Fibroblast of lung (primary cell): ENCODE results near the gene PKN1. TPM values are rescaled to one million over a fixed set of nuclear protein-coding genes. Genes with fewer than 3 reads are reported as not detected.

Experiments used
- DNase-seq, 2 donors: peaks; one replicate each; pipeline versions ENCODE4 v3.0.0 to v3.0.0-alpha.2; 2010; ENCODE audit warnings: low read depth in 2 of 2
- H2AFZ ChIP-seq: 2 replicates; pipeline ENCODE4 v1.5.1; 2012; ENCODE audit warnings: low read length, control low read depth, inconsistent platforms
- H3K27ac ChIP-seq: 2 replicates; pipeline ENCODE4 v1.5.1; 2011; ENCODE audit warnings: low read length, control low read depth; ENCODE audit not compliant: insufficient read depth
- H3K27me3 ChIP-seq: 2 replicates; pipeline ENCODE4 v1.5.1; 2011; ENCODE audit warnings: mild to moderate bottlenecking, low read length; ENCODE audit not compliant: control insufficient read depth, insufficient read depth
- H3K36me3 ChIP-seq: 2 replicates; pipeline ENCODE4 v1.5.1; 2011; ENCODE audit warnings: low read length; ENCODE audit not compliant: control insufficient read depth, insufficient read depth
- H3K4me1 ChIP-seq: 2 replicates; pipeline ENCODE4 v1.5.1; 2011; ENCODE audit warnings: low read length; ENCODE audit not compliant: control insufficient read depth, insufficient read depth; ENCODE audit errors: extremely low read depth
- H3K4me2 ChIP-seq: 2 replicates; pipeline ENCODE4 v1.5.1; 2011; ENCODE audit warnings: low read length, control low read depth; ENCODE audit not compliant: insufficient read depth; ENCODE audit errors: extremely low read depth
- H3K4me3 ChIP-seq, 4 experiments: fragments of 200-600 bp in 1 of 4; sonication (generic) in 1 of 4; replicated peaks in 1 of 4; 2 replicates each; pipeline ENCODE4 v1.5.1; 2011 to 2016; ENCODE audit warnings: low read length in 4 of 4, low read depth in 3 of 4, mild to moderate bottlenecking in 3 of 4, control low read depth in 2 of 4, inconsistent platforms in 1 of 4, mixed read lengths in 1 of 4; ENCODE audit not compliant: insufficient read depth in 1 of 4; ENCODE audit errors: control extremely low read depth in 1 of 4
- H3K79me2 ChIP-seq: 2 replicates; pipeline ENCODE4 v1.5.1; 2012; ENCODE audit warnings: mild to moderate bottlenecking, low read length, inconsistent platforms; ENCODE audit not compliant: control insufficient read depth, insufficient read depth
- H3K9ac ChIP-seq: 2 replicates; pipeline ENCODE4 v1.5.1; 2011; ENCODE audit warnings: mild to moderate bottlenecking, low read length, control low read depth; ENCODE audit not compliant: insufficient read depth
- H3K9me3 ChIP-seq: 2 replicates; pipeline ENCODE4 v1.5.1; 2012; ENCODE audit warnings: low read depth, low read length; ENCODE audit not compliant: control insufficient read depth, insufficient read depth
- H4K20me1 ChIP-seq: 2 replicates; pipeline ENCODE4 v1.5.1; 2011; ENCODE audit warnings: low read length; ENCODE audit not compliant: control insufficient read depth, insufficient read depth; ENCODE audit errors: extremely low read depth
- CTCF ChIP-seq, 2 donors: IDR thresholded peaks in 1 of 2; conservative IDR thresholded peaks in 1 of 2; 1 replicate in 1 of 2; 2 replicates in 1 of 2; pipeline ENCODE4 v1.5.1; 2011 to 2012; ENCODE audit warnings: low read length in 2 of 2, control low read depth in 1 of 2, inconsistent platforms in 1 of 2, low read depth in 1 of 2, mild to moderate bottlenecking in 1 of 2
- EZH2 ChIP-seq: IDR thresholded peaks from 2 replicates; pipeline ENCODE4 v1.5.1; 2012; ENCODE audit warnings: low read length, control low read depth, mild to moderate bottlenecking; ENCODE audit errors: missing control alignments
- polyA plus RNA-seq, 2 donors: library from polyadenylated mRNA; depleted of rRNA in 1 of 2; stranded (reverse) in 1 of 2; unstranded in 1 of 2; fragments of >200 nt; gene quantifications; 2 replicates each; pipeline ENCODE4 v1.2.1, GENCODE V29; 2011 to 2012; ENCODE audit warnings: missing spikeins in 1 of 2
- total RNA-seq: library from RNA; depleted of rRNA; stranded (reverse); fragments of >200 nt; gene quantifications from 2 replicates; pipeline ENCODE4 v1.2.1, GENCODE V29; 2014

Gene PKN1
- total and polyA plus RNA-seq, 2 donors (not counting 1 experiment from before 2014, with no cell fraction given), result 43.2 to 141 TPM

GRCh38 chr19:14511229-14511593, 78.1 kb downstream of the PKN1 start:
- Histone ChIP-seq H3K27ac (peak overlapping the region; percentile 70), H3K36me3 (peaks cover 20% of the 10 kb centered on the region), H4K20me1 (no peaks in the 10 kb centered on the region), H3K27me3 (no peaks in the 10 kb centered on the region), H3K4me2 (no peak overlapping the region), H3K4me1 (peaks cover 30% of the 10 kb centered on the region), H3K9me3 (no peaks in the 10 kb centered on the region), H3K9ac (no peak overlapping the region), H3K79me2 (peaks cover 21% of the 10 kb centered on the region), H2AFZ (no peak overlapping the region), H3K4me3 (no peak overlapping the region)
- TF ChIP-seq EZH2, result no peak
- no peak for TF ChIP-seq CTCF (conservative IDR thresholded peaks at IDR 0.05 in 1 of 2, IDR thresholded peaks at IDR 0.05 in 1 of 2; ENCODE audit: low read depth in 1 of 2, low read length in 2 of 2)
- DNase-seq, result no peak

DNA sequence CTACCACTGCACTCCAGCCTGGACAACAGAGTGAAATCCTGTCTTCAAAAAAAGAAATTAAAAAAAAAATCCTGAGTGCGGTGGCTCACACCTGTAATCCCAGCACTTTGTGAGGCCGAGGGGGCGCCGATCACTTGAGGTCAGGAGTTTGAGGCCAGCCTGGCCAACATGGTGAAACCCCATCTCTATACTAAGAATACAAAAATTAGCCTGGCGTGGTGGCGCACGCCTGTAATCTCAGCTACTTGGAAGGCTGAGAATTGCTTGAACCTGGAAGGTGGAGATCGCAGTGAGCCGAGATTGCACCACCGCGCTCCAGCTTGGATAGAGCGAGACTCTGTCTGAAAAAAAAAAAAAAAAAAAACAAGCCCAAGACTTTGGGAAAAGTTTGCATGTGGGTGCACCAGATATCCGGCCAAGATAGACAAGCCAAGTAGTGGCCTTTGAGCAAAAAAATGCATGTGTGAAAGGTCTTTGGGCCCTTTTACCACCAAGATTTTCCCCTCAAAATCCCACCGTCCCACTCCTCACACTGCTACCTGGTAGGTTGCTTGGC, 79.4 kb downstream of the PKN1 start:
- TF ChIP-seq CTCF (conservative IDR thresholded peaks at IDR 0.05 in 1 of 2, IDR thresholded peaks at IDR 0.05 in 1 of 2; ENCODE audit: low read depth in 1 of 2, low read length in 2 of 2), result no peak
- TF ChIP-seq EZH2, result no peak
- Histone ChIP-seq H2AFZ (no peak overlapping the region), H3K4me1 (peaks cover 25% of the 10 kb centered on the region), H3K9me3 (no peaks in the 10 kb centered on the region), H3K27me3 (no peaks in the 10 kb centered on the region), H3K9ac (no peak overlapping the region), H3K4me2 (no peak overlapping the region), H4K20me1 (no peaks in the 10 kb centered on the region), H3K36me3 (peaks cover 22% of the 10 kb centered on the region), H3K27ac (no peak overlapping the region), H3K79me2 (peaks cover 34% of the 10 kb centered on the region), H3K4me3 (no peak overlapping the region)
- DNase-seq, result no peak

- peaks cover 22% of the 10 kb centered on the region for H3K36me3 ChIP-seq
These were observed 81.2 kb downstream of the PKN1 start for GRCh38 chr19:14514215-14514863.

More at GRCh38 chr19:14514215-14514863, 81.2 kb downstream of the PKN1 start:
- Histone ChIP-seq H2AFZ (no peak overlapping the region), H3K4me2 (no peak overlapping the region), H3K79me2 (peaks cover 39% of the 10 kb centered on the region), H3K4me3 (peak overlapping the region in 1 of 4 experiments; percentile 96), H3K9ac (no peak overlapping the region), H3K27me3 (no peaks in the 10 kb centered on the region), H3K4me1 (peaks cover 21% of the 10 kb centered on the region), H3K9me3 (no peaks in the 10 kb centered on the region), H3K27ac (peak overlapping the region; percentile 28), H4K20me1 (no peaks in the 10 kb centered on the region)
- no peak for DNase-seq
- TF ChIP-seq EZH2 (no peak), CTCF (conservative IDR thresholded peaks at IDR 0.05 in 1 of 2, IDR thresholded peaks at IDR 0.05 in 1 of 2; ENCODE audit: low read depth in 1 of 2, low read length in 2 of 2) (no peak)
